ENCODE results near the gene NIPAL3. TPM values are rescaled to one million over a fixed set of nuclear protein-coding genes. Genes with fewer than 3 reads are reported as not detected.

NIPAL3 gene
- total RNA-seq, 4 donors from 2014 or later = 5.1 to 16.4 (median 13.1) TPM

DNA sequence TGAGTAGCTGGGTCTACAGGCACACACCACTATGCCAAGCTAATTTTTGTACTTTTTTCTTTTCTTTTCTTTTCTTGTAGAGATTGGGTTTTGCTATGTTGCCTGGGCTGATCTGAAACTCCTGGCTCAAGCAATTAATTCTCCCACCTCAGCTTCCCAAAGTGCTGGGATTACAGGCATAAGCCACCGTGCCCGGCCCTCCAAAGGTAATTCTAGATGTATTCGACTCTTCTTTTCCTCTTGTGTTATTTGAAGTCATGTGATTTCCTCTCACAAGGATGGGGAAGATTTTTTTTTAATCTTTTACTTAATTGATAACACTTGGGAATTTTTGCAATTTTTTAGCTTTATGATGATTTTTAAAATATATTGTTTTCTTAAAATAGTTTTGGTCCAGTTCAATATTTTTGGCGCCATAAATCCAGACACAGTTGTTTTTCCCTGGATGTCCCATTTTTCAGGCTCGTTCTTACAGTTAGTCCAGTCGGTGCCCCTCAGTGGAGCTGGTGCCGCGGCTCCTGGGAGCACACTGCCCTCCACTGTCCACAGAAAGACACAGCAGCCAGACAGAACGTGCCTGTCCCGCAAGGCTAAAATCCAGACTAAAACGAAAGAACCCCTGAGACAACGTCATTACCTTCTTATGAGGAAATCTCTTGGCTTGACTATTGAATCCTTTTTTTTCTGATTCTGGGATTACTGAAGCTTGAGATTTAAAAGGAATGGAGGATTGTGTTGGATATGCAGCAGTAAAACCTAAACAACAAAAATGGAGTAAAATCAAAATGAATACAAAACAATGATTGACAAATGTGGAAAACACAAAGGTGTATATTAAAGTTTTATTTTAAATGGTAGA is 24.4 kb upstream of the NIPAL3 start:
- TF ChIP-seq, protein P1, sequence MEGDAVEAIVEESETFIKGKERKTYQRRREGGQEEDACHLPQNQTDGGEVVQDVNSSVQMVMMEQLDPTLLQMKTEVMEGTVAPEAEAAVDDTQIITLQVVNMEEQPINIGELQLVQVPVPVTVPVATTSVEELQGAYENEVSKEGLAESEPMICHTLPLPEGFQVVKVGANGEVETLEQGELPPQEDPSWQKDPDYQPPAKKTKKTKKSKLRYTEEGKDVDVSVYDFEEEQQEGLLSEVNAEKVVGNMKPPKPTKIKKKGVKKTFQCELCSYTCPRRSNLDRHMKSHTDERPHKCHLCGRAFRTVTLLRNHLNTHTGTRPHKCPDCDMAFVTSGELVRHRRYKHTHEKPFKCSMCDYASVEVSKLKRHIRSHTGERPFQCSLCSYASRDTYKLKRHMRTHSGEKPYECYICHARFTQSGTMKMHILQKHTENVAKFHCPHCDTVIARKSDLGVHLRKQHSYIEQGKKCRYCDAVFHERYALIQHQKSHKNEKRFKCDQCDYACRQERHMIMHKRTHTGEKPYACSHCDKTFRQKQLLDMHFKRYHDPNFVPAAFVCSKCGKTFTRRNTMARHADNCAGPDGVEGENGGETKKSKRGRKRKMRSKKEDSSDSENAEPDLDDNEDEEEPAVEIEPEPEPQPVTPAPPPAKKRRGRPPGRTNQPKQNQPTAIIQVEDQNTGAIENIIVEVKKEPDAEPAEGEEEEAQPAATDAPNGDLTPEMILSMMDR (IDR thresholded peaks at IDR 0.05; ENCODE audit: low read depth) = no peak

DNA sequence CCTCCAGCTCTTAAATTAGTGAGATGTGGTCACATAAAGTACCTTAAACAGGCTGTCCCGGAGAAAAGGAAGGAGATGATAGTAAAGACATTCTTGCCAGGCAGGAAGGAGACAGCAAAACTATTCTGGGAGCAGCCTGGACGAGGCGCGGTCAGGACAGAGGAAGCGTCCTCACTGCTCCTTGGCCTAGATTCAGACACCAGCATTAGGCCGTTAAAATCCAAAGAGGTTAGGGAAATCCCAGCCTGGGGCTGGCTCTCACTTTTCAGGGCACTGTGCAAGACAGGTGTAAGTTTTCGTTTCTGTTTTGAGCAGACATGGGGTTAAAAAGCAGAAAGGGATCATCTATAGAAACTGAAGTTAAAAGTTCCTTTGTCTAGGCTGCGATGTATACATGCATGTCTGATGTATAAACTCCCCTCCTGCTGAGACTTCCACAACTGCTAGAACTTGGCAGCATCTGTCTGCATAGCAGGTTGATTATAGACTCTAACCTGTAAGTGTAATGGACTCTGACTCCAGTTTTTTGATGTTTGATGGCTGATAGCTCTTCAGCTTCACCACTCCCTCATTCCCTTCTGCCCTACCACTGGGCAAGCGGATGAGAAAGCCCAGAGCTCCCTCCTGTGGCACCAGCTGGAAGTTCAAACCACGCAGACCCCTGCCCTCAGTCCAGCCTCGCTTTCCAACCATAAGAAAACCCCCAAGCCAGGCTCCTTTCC is 23.6 kb upstream of the NIPAL3 start:
- TF ChIP-seq, protein P1 (IDR thresholded peaks at IDR 0.05; ENCODE audit: low read depth) = no peak

DNA sequence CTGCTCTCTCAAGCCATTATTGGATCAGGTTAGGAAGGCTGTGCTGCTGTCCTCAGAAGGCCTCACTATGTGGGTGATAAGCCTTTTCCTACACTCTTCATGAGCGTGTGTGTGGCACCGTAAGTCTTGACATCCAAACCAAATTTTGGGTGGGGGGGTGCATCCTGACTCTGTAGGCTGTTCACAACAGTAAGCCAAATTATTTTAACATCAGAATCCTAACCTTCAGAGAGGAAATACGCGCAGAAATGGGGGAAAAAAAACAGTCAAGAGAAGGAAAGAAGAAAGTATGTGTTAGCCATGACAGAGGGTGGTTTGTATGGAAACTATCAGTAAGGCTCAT is 23.0 kb upstream of the NIPAL3 start:
- TF ChIP-seq, protein P1 (IDR thresholded peaks at IDR 0.05; ENCODE audit: low read depth) = no peak

DNA sequence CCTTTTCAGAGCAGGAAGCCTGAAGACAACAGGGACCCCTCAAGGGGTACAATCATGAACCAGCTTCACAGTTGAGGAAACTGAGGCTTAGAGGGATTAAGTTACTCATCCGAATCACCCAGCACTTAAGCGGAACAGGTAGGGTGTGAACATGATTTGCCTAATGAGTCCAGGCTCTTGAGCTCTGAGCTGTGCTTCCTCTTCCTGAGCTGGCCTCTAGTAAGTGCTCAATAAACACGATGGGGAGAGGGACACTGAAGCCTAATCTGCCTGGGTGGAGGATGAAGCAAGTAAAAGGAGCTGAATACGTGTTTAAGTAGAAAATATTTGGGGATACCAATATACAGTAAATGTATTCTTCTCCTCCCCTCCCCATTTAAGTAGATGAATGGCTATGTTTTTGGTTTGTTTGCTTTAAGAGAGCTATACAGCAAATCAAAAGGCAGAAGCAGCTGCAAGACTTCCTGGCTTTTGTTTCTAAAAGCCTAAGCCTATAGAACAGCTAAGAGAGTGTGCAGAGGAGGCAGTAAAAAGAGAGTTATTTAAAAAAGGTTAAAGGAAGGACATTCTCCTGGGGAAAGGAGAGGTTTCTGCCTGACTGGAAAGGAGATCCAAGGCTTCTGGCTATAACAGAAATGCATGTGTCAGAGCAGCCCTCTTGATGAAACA is 22.5 kb upstream of the NIPAL3 start:
- TF ChIP-seq, protein P1 (IDR thresholded peaks at IDR 0.05; ENCODE audit: low read depth) = no peak

DNA sequence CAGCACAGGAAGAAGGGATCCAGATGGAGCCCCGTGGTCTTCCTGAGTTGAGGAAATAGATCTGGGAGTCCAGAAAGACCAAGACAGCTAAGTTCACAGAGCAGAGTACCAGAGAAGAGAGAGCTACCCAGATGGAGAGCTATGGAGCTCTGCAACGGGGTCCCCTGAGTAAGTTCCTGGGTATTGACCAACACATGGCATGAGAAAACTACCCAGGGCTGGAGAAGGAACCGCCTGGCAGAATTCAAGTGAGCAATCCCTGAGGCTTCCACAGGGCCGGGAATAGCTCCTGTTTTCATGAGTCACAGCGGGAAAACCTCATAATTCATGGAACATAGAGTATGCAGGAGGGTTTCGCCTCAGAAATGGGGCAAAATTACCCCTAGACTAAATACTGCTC is 21.7 kb upstream of the NIPAL3 start:
- TF ChIP-seq, protein P1 (IDR thresholded peaks at IDR 0.05; ENCODE audit: low read depth) = no peak

DNA sequence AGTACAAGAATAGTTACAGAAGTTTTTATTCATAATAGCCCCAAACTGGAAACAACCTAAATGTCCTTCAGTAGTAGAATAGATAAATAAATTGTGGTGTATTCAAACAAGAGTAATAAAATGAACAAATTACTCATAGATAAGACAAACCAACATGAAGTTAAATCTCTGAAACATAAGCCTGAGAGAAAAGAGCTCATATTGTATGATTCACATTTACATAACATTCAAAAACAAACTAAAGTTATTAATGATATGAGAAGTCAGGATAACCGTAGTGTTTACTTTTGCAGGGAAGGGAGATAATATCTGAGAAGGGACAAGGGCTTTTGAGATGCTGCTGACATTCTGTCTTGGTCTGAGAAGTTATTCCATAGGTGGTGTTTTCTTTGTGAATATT is 15.5 kb upstream of the NIPAL3 start:
- TF ChIP-seq, protein P1 (IDR thresholded peaks at IDR 0.05; ENCODE audit: low read depth) = no peak

DNA sequence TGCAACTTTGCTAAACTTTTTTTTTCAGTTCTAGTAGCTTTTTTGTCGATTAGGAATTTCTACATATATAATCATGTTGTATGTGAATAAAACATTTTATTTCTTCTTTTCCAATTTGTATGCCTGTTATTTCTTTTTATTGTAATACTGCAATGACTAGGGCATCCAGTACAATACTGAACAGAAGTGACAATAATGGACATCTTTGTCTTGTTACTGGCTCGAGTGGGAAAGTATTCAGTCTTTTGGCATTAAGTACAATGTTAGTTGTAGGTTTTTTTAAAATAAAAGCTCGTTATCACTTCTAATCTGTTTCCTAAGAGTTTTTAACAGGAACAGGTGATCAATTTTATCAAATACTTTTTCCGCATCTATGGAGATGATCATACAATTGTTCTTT is 11.8 kb upstream of the NIPAL3 start:
- TF ChIP-seq, protein P1 (IDR thresholded peaks at IDR 0.05; ENCODE audit: low read depth) = no peak
